MM.1S (cell line): ENCODE results near the gene RAPGEF4.
"Not testable (repeated sequence)": the region's sequence is repeated elsewhere in the genome, so short reads cannot be mapped to it uniquely, and the experiment has no call there.

ENCODE experiments used
- DNase-seq: peaks from one replicate; pipeline ENCODE4 v3.0.0-alpha.2; 2015
- H2AFZ ChIP-seq: fragments of 300-600 bp; sonication (generic); 2 replicates; pipeline ENCODE4 v1.6.0; 2016; ENCODE audit warnings: antibody characterized with exemption, low read length
- H3F3A ChIP-seq: fragments of 300-600 bp; sonication (generic); 2 replicates; pipeline ENCODE4 v1.6.1; 2016; ENCODE audit warnings: mild to moderate bottlenecking, antibody characterized with exemption, low read length, moderate library complexity, mixed read lengths; ENCODE audit not compliant: insufficient read depth
- H3K27ac ChIP-seq: fragments of 300-600 bp; sonication (generic); 2 replicates; pipeline ENCODE4 v1.5.1; 2016; ENCODE audit warnings: mild to moderate bottlenecking, low read length
- H3K27me3 ChIP-seq: fragments of 300-600 bp; sonication (generic); replicated peaks from 2 replicates; pipeline ENCODE4 v1.6.0; 2016; ENCODE audit warnings: low read length; ENCODE audit not compliant: insufficient read depth
- H3K36me3 ChIP-seq: fragments of 300-600 bp; sonication (generic); replicated peaks from 2 replicates; pipeline ENCODE4 v1.6.1; 2016; ENCODE audit warnings: mild to moderate bottlenecking, low read length, mixed read lengths; ENCODE audit not compliant: insufficient read depth
- H3K4me1 ChIP-seq: fragments of 300-600 bp; sonication (generic); 2 replicates; pipeline ENCODE4 v1.6.1; 2016; ENCODE audit warnings: low read length, mixed read lengths
- H3K4me2 ChIP-seq: fragments of 300-600 bp; sonication (generic); 2 replicates; pipeline ENCODE4 v1.6.0; 2016; ENCODE audit warnings: low read depth, low read length
- H3K4me3 ChIP-seq: fragments of 300-600 bp; sonication (generic); 2 replicates; pipeline ENCODE4 v1.5.1; 2016; ENCODE audit warnings: low read length, mixed read lengths
- H3K79me2 ChIP-seq: fragments of 300-600 bp; sonication (generic); 2 replicates; pipeline ENCODE4 v1.6.1; 2016; ENCODE audit warnings: mixed run types, low read length, mixed read lengths
- H3K9ac ChIP-seq: fragments of 300-600 bp; sonication (generic); 2 replicates; pipeline ENCODE4 v1.6.1; 2016; ENCODE audit warnings: low read length, mixed read lengths
- H3K9me2 ChIP-seq: fragments of 300-600 bp; sonication (generic); replicated peaks from 2 replicates; pipeline ENCODE4 v1.6.1; 2016; ENCODE audit warnings: mild to moderate bottlenecking, low read length, mixed read lengths; ENCODE audit not compliant: insufficient read depth
- H3K9me3 ChIP-seq: fragments of 300-600 bp; sonication (generic); replicated peaks from 2 replicates; pipeline ENCODE4 v1.6.1; 2016; ENCODE audit warnings: mild to moderate bottlenecking, low read length, mixed read lengths; ENCODE audit not compliant: insufficient read depth
- H4K20me1 ChIP-seq: fragments of 300-600 bp; sonication (generic); 2 replicates; pipeline ENCODE4 v1.6.1; 2016; ENCODE audit warnings: mild to moderate bottlenecking, low read length, moderate library complexity, mixed read lengths; ENCODE audit not compliant: insufficient read depth
- CTCF ChIP-seq: fragments of 300-600 bp; sonication (generic); IDR thresholded peaks from 2 replicates; pipeline ENCODE4 v1.5.1; 2016; ENCODE audit warnings: antibody characterized with exemption, low read length, mixed read lengths
- EZH2 ChIP-seq: fragments of 300-600 bp; sonication (generic); optimal IDR thresholded peaks from 2 replicates; pipeline ENCODE3; 2017; ENCODE audit warnings: low read depth, mild to moderate bottlenecking, antibody characterized with exemption, low read length, mixed read lengths
- EZH2phosphoT487 ChIP-seq: fragments of 300-600 bp; sonication (generic); IDR thresholded peaks from 2 replicates; pipeline ENCODE4 v1.6.1; 2018; ENCODE audit warnings: antibody characterized with exemption, low read length

Gene RAPGEF4

DNA sequence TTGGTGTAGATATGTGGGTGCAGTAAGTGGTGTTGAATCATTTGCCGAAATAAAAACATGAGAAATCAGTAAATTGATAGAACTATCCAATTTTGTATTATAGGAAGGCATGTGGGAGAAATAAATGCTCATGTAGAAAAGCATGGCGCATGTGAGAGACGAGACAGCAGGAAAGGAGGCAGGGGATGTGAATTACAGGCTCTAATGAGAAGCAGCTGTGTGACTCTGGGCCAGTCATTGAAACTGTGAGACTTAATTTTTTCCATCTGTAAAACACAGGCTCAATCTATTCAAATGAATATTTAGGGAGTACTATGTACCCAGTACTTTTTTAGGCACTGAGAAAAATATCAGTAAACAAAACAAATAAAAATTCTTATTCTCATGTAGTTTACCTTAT lies 297.4 kb downstream of the RAPGEF4 start:
- Histone ChIP-seq H3K36me3 (no peaks in the 10 kb centered on the region), H2AFZ (no peak overlapping the region), H3K79me2 (no peaks in the 10 kb centered on the region), H3K4me1 (no peaks in the 10 kb centered on the region), H3K9ac (no peak overlapping the region), H4K20me1 (no peaks in the 10 kb centered on the region), H3K27me3 (no peaks in the 10 kb centered on the region), H3K27ac (no peak overlapping the region), H3K4me2 (no peak overlapping the region), H3K4me3 (no peak overlapping the region), H3K9me2 (no peaks in the 10 kb centered on the region), H3F3A (no peaks in the 10 kb centered on the region), H3K9me3 (no peaks in the 10 kb centered on the region)
- TF ChIP-seq CTCF (no peak), EZH2 (no peak), EZH2phosphoT487 (no peak)
- no peak for DNase-seq

DNA sequence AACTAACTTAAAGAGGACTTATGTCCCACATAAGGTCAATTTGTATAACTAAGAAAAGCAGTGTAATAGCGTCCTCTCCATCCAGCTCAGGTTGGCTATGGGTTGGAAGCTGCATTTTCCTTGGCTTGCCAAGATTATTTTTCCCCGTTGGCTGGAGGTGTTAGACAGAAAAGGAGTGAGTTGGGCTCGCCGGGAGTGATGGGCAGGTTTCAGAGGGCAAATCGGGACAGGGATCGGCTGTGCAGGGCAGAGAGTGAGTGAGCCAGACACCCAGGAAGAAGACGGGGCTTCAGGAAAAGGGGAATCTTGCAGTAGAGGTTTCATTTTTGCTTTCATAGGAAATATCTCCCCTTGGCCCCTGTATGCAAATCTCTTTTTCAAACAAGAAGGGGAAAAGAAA lies 298.5 kb downstream of the RAPGEF4 start:
- H3K4me3 ChIP-seq: no peak overlapping the region
- H3K9ac ChIP-seq: no peak overlapping the region
- TF ChIP-seq EZH2phosphoT487 (no peak), EZH2 (no peak), CTCF (no peak)
- H3K36me3 ChIP-seq: no peaks in the 10 kb centered on the region
- no peak overlapping the region for H3K4me2 ChIP-seq
- no peak for DNase-seq
- H2AFZ ChIP-seq: no peak overlapping the region
- H3K9me3 ChIP-seq: no peaks in the 10 kb centered on the region
- H4K20me1 ChIP-seq: no peaks in the 10 kb centered on the region
- no peak overlapping the region for H3K27ac ChIP-seq
- H3K4me1 ChIP-seq: no peaks in the 10 kb centered on the region
- no peaks in the 10 kb centered on the region for H3K9me2 ChIP-seq
- H3K27me3 ChIP-seq: no peaks in the 10 kb centered on the region
- H3K79me2 ChIP-seq: no peaks in the 10 kb centered on the region
- no peaks in the 10 kb centered on the region for H3F3A ChIP-seq

GRCh38 chr2:173037245-173038120 lies 301.8 kb downstream of the RAPGEF4 start:
- H3K4me2 ChIP-seq: no peak overlapping the region
- no peak overlapping the region for H2AFZ ChIP-seq
- no peaks in the 10 kb centered on the region for H3F3A ChIP-seq
- DNase-seq: no peak
- no peaks in the 10 kb centered on the region for H3K27me3 ChIP-seq
- H3K79me2 ChIP-seq: no peaks in the 10 kb centered on the region
- H3K4me3 ChIP-seq: no peak overlapping the region
- no peaks in the 10 kb centered on the region for H3K4me1 ChIP-seq
- no peak overlapping the region for H3K9ac ChIP-seq
- no peaks in the 10 kb centered on the region for H3K9me2 ChIP-seq
- H3K27ac ChIP-seq: no peak overlapping the region
- TF ChIP-seq EZH2: no peak
- no peak for TF ChIP-seq CTCF
- no peak for TF ChIP-seq EZH2phosphoT487
- no peaks in the 10 kb centered on the region for H3K36me3 ChIP-seq
- H3K9me3 ChIP-seq: no peaks in the 10 kb centered on the region
- H4K20me1 ChIP-seq: no peaks in the 10 kb centered on the region

- not testable (repeated sequence) for H3K79me2 ChIP-seq, H2AFZ ChIP-seq, H3K9me2 ChIP-seq, H3K9ac ChIP-seq, H3F3A ChIP-seq, H3K27me3 ChIP-seq, DNase-seq, H3K4me3 ChIP-seq, H4K20me1 ChIP-seq, H3K4me1 ChIP-seq, H3K4me2 ChIP-seq, H3K36me3 ChIP-seq, H3K27ac ChIP-seq, H3K9me3 ChIP-seq
Measured at GRCh38 chr2:173038257-173038656, 302.6 kb downstream of the RAPGEF4 start.
